ENCODE results near the gene TMEM232.

DNA sequence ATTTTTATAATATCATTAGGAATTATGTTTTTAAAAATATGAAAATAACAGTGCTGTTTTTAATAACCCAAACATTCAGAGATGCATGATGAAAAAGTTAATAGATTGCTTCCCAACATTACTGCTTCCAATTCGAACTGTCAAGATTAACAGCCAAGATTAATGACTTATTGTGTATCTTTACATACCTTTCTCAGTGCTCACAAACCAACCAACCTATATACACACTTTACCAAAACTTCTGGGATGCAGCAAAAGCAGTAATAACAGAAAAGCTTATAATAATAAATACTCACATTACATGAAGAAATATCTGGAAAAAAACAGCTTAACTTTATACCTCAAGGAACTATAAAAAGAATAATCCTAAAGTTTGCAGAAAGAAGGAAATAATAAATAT, 82.1 kb downstream of the TMEM232 start:
- TF ChIP-seq, protein P1, sequence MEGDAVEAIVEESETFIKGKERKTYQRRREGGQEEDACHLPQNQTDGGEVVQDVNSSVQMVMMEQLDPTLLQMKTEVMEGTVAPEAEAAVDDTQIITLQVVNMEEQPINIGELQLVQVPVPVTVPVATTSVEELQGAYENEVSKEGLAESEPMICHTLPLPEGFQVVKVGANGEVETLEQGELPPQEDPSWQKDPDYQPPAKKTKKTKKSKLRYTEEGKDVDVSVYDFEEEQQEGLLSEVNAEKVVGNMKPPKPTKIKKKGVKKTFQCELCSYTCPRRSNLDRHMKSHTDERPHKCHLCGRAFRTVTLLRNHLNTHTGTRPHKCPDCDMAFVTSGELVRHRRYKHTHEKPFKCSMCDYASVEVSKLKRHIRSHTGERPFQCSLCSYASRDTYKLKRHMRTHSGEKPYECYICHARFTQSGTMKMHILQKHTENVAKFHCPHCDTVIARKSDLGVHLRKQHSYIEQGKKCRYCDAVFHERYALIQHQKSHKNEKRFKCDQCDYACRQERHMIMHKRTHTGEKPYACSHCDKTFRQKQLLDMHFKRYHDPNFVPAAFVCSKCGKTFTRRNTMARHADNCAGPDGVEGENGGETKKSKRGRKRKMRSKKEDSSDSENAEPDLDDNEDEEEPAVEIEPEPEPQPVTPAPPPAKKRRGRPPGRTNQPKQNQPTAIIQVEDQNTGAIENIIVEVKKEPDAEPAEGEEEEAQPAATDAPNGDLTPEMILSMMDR (conservative IDR thresholded peaks at IDR 0.05; ENCODE audit: low read depth in 2 of 2): no peak
- TF ChIP-seq, protein P2, sequence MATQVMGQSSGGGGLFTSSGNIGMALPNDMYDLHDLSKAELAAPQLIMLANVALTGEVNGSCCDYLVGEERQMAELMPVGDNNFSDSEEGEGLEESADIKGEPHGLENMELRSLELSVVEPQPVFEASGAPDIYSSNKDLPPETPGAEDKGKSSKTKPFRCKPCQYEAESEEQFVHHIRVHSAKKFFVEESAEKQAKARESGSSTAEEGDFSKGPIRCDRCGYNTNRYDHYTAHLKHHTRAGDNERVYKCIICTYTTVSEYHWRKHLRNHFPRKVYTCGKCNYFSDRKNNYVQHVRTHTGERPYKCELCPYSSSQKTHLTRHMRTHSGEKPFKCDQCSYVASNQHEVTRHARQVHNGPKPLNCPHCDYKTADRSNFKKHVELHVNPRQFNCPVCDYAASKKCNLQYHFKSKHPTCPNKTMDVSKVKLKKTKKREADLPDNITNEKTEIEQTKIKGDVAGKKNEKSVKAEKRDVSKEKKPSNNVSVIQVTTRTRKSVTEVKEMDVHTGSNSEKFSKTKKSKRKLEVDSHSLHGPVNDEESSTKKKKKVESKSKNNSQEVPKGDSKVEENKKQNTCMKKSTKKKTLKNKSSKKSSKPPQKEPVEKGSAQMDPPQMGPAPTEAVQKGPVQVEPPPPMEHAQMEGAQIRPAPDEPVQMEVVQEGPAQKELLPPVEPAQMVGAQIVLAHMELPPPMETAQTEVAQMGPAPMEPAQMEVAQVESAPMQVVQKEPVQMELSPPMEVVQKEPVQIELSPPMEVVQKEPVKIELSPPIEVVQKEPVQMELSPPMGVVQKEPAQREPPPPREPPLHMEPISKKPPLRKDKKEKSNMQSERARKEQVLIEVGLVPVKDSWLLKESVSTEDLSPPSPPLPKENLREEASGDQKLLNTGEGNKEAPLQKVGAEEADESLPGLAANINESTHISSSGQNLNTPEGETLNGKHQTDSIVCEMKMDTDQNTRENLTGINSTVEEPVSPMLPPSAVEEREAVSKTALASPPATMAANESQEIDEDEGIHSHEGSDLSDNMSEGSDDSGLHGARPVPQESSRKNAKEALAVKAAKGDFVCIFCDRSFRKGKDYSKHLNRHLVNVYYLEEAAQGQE (IDR thresholded peaks at IDR 0.05; ENCODE audit: unreplicated experiment): no peak
- TF ChIP-seq EZH2phosphoT487 (IDR thresholded peaks at IDR 0.05; ENCODE audit: unreplicated experiment): no peak
- no peak for TF ChIP-seq POLR2AphosphoS5 (IDR thresholded peaks at IDR 0.05; ENCODE audit: low read depth)
- TF ChIP-seq EZH2 (IDR thresholded peaks at IDR 0.05; ENCODE audit: low read depth, unreplicated experiment): no peak
